HEK293 (cell line): Measurements from ENCODE around the gene WSB2.

ENCODE experiments used
- CTCF ChIA-PET: fragments of 350-600 bp; formaldehyde crosslinking; extraction: SDS; loops from one replicate; lab custom pipeline; 2021; ENCODE audit warnings: antibody characterized with exemption; lab: Yijun Ruan, JAX
- POLR2A ChIA-PET: fragments of 300-600 bp; formaldehyde crosslinking; extraction: SDS; loops from one replicate; lab custom pipeline; 2020; ENCODE audit warnings: antibody characterized with exemption, inconsistent platforms; lab: Yijun Ruan, JAX
- H3K27ac ChIP-seq: fragments of 200-500 bp; sonication (Bioruptor generic); 2 replicates; pipeline ENCODE4 v1.5.1; 2014; ENCODE audit warnings: low read depth, low read length, control low read depth, inconsistent platforms; ENCODE audit errors: extremely low read depth
- H3K36me3 ChIP-seq, 2 experiments: fragments of 200-500 bp in 1 of 2; sonication (Bioruptor generic) in 1 of 2; 1 replicate in 1 of 2; 2 replicates in 1 of 2; pipeline ENCODE4 v1.5.1; 2014 to 2017; ENCODE audit warnings: inconsistent platforms in 2 of 2, low read length in 2 of 2; ENCODE audit not compliant: control insufficient read depth in 2 of 2, insufficient read depth in 1 of 2
- H3K4me1 ChIP-seq: fragments of 200-500 bp; sonication (Bioruptor generic); 2 replicates; pipeline ENCODE4 v1.5.1; 2014; ENCODE audit warnings: mild to moderate bottlenecking, low read length, inconsistent platforms; ENCODE audit not compliant: control insufficient read depth, insufficient read depth
- H3K4me3 ChIP-seq: 2 replicates; pipeline ENCODE4 v1.5.1; 2011; ENCODE audit warnings: low read depth, mild to moderate bottlenecking, control low read depth, low read length, moderate library complexity
- H3K9me3 ChIP-seq: fragments of 200-500 bp; sonication (Bioruptor generic); 2 replicates; pipeline ENCODE4 v1.5.1; 2014; ENCODE audit warnings: low read depth, low read length, inconsistent platforms; ENCODE audit not compliant: control insufficient read depth, insufficient read depth
- AEBP2 ChIP-seq: fragments of 450-650 bp; formaldehyde crosslinking; IDR thresholded peaks from 2 replicates; pipeline ENCODE4 v1.5.1; 2016; ENCODE audit warnings: missing biosample characterization, missing genetic modification characterization, borderline replicate concordance
- HOXC10 ChIP-seq: sonication (generic); formaldehyde crosslinking; IDR thresholded peaks from 2 replicates; pipeline ENCODE4 v1.8.1; 2023; ENCODE audit warnings: mild to moderate bottlenecking, missing genetic modification reagents
- KLF8 ChIP-seq: fragments of 450-650 bp; formaldehyde crosslinking; IDR thresholded peaks from 2 replicates; pipeline ENCODE4 v1.5.1; 2016; ENCODE audit warnings: missing biosample characterization, missing genetic modification characterization
- KLF9 ChIP-seq: fragments of 450-650 bp; formaldehyde crosslinking; IDR thresholded peaks from 2 replicates; pipeline ENCODE4 v1.5.1; 2016; ENCODE audit warnings: missing biosample characterization, missing genetic modification characterization, low read depth
- PBX3 ChIP-seq: sonication (generic); formaldehyde crosslinking; IDR thresholded peaks from 2 replicates; pipeline ENCODE4 v1.8.1; 2022; ENCODE audit warnings: mild to moderate bottlenecking, moderate library complexity, missing genetic modification reagents
- PRDM1 ChIP-seq: fragments of 450-650 bp; formaldehyde crosslinking; IDR thresholded peaks from 2 replicates; pipeline ENCODE4; 2016; ENCODE audit warnings: missing biosample characterization, missing genetic modification characterization
- PRDM10 ChIP-seq: fragments of 450-650 bp; formaldehyde crosslinking; IDR thresholded peaks from 2 replicates; pipeline ENCODE4 v1.5.1; 2016; ENCODE audit warnings: missing biosample characterization, missing genetic modification characterization
- PRDM4 ChIP-seq: fragments of 450-650 bp; formaldehyde crosslinking; IDR thresholded peaks from 2 replicates; pipeline ENCODE4 v1.5.1; 2017; ENCODE audit warnings: missing biosample characterization, missing genetic modification characterization
- REPIN1 ChIP-seq: fragments of 450-650 bp; formaldehyde crosslinking; IDR thresholded peaks from 2 replicates; pipeline ENCODE4 v1.5.1; 2017; ENCODE audit warnings: missing biosample characterization, missing genetic modification characterization, low read depth
- ZBTB1 ChIP-seq: fragments of 450-650 bp; formaldehyde crosslinking; IDR thresholded peaks from 2 replicates; pipeline ENCODE4 v1.5.1; 2016; ENCODE audit warnings: missing biosample characterization, missing genetic modification characterization
- ZBTB7A ChIP-seq: fragments of 450-650 bp; formaldehyde crosslinking; IDR thresholded peaks from 2 replicates; pipeline ENCODE4 v1.5.1; 2016; ENCODE audit warnings: low read depth, missing biosample characterization, missing genetic modification characterization
- ZBTB8A ChIP-seq: fragments of 450-650 bp; formaldehyde crosslinking; IDR thresholded peaks from 2 replicates; pipeline ENCODE4 v1.5.1; 2016; ENCODE audit warnings: missing biosample characterization, missing genetic modification characterization
- ZFP41 ChIP-seq: fragments of 450-650 bp; formaldehyde crosslinking; IDR thresholded peaks from 2 replicates; pipeline ENCODE4 v1.5.1; 2016; ENCODE audit warnings: missing biosample characterization, missing genetic modification characterization, borderline replicate concordance
- ZNF10 ChIP-seq: fragments of 450-650 bp; formaldehyde crosslinking; IDR thresholded peaks from 2 replicates; pipeline ENCODE4 v1.5.1; 2017; ENCODE audit warnings: missing biosample characterization, missing genetic modification characterization
- ZNF16 ChIP-seq: fragments of 450-650 bp; formaldehyde crosslinking; IDR thresholded peaks from 2 replicates; pipeline ENCODE4 v1.5.1; 2016; ENCODE audit warnings: low read depth, missing biosample characterization, missing genetic modification characterization
- ZNF174 ChIP-seq: fragments of 450-650 bp; formaldehyde crosslinking; IDR thresholded peaks from 2 replicates; pipeline ENCODE4 v1.5.0; 2017; ENCODE audit warnings: missing biosample characterization, mild to moderate bottlenecking, missing genetic modification characterization
- ZNF239 ChIP-seq: fragments of 450-650 bp; formaldehyde crosslinking; IDR thresholded peaks from 2 replicates; pipeline ENCODE4 v1.5.1; 2016; ENCODE audit warnings: missing biosample characterization, missing genetic modification characterization
- ZNF302 ChIP-seq: fragments of 450-650 bp; formaldehyde crosslinking; IDR thresholded peaks from 2 replicates; pipeline ENCODE4 v1.5.1; 2016; ENCODE audit warnings: missing biosample characterization, missing genetic modification characterization, low read depth
- ZNF324 ChIP-seq: fragments of 450-650 bp; formaldehyde crosslinking; IDR thresholded peaks from 2 replicates; pipeline ENCODE4 v1.5.1; 2016; ENCODE audit warnings: missing biosample characterization, missing genetic modification characterization
- ZNF341 ChIP-seq: fragments of 450-650 bp; formaldehyde crosslinking; IDR thresholded peaks from 2 replicates; pipeline ENCODE4; 2016; ENCODE audit warnings: low read depth, missing biosample characterization, missing genetic modification characterization
- ZNF416 ChIP-seq: fragments of 450-650 bp; formaldehyde crosslinking; IDR thresholded peaks from 2 replicates; pipeline ENCODE4 v1.5.1; 2016; ENCODE audit warnings: missing biosample characterization, missing genetic modification characterization
- ZNF433 ChIP-seq: fragments of 450-650 bp; formaldehyde crosslinking; IDR thresholded peaks from 2 replicates; pipeline ENCODE4 v1.5.1; 2016; ENCODE audit warnings: missing biosample characterization, missing genetic modification characterization, low read depth
- ZNF501 ChIP-seq: fragments of 450-650 bp; formaldehyde crosslinking; IDR thresholded peaks from 2 replicates; pipeline ENCODE4 v1.5.1; 2016; ENCODE audit warnings: missing biosample characterization, missing genetic modification characterization
- ZNF544 ChIP-seq: fragments of 450-650 bp; formaldehyde crosslinking; IDR thresholded peaks from 2 replicates; pipeline ENCODE4 v1.5.0; 2017; ENCODE audit warnings: missing biosample characterization, missing genetic modification characterization
- ZNF548 ChIP-seq: fragments of 450-650 bp; formaldehyde crosslinking; IDR thresholded peaks from 2 replicates; pipeline ENCODE4 v1.5.1; 2016; ENCODE audit warnings: missing biosample characterization, missing genetic modification characterization
- ZNF677 ChIP-seq: fragments of 450-650 bp; IDR thresholded peaks from 2 replicates; pipeline ENCODE4 v1.5.0; 2018; ENCODE audit warnings: missing biosample characterization, mild to moderate bottlenecking, missing genetic modification characterization, moderate library complexity
- ZSCAN4 ChIP-seq: fragments of 450-650 bp; formaldehyde crosslinking; IDR thresholded peaks from 2 replicates; pipeline ENCODE4 v1.5.1; 2017; ENCODE audit warnings: missing biosample characterization, missing genetic modification characterization

Gene WSB2

GRCh38 chr12:118016424-118017264 is 44.3 kb downstream of the WSB2 start, which contains the start of gene RFC5 (continued):
- TF ChIP-seq KLF8 (tag by site-specific recombination) (peak; percentile 81; the same call in 1 of the 2 replicates), ZNF174 (tag by site-specific recombination) (no peak), ZBTB8A (tag by site-specific recombination) (peak; percentile 47; the same call in 1 of the 2 replicates), ZNF501 (tag by site-specific recombination) (peak; percentile 92), PRDM10 (tag by site-specific recombination) (no peak), ZBTB1 (tag by site-specific recombination) (no peak), ZNF416 (tag by site-specific recombination) (no peak; the same call in 1 of the 2 replicates), ZNF548 (tag by site-specific recombination) (no peak), REPIN1 (tag by site-specific recombination) (no peak), ZSCAN4 (tag by site-specific recombination) (no peak), PBX3 (peak; percentile 71), ZFP41 (tag by site-specific recombination) (no peak), ZBTB7A (peak; percentile 84)

GRCh38 chr12:118015944-118016343 is 45.0 kb downstream of the WSB2 start:
- ChIA-PET POLR2A (interaction anchor here (0.7 to 1.6 kb wide), 6 partner anchors 12 to 141 kb away, joined by 3 to 4 read pairs (median 3); partner anchors contain the start of gene KSR2), CTCF (interaction anchor here (0.7 to 1.3 kb wide), 3 partner anchors 66 to 547 kb away, joined by 3 read pairs; no protein-coding TSS in a partner anchor)
- TF ChIP-seq AEBP2: no peak
- TF ChIP-seq ZNF302: no peak
- no peak for TF ChIP-seq ZNF174 (tag by site-specific recombination)
- no peak for TF ChIP-seq ZNF324 (tag by site-specific recombination)
- TF ChIP-seq PRDM1 (tag by site-specific recombination): no peak
- TF ChIP-seq ZNF239: no peak
- TF ChIP-seq ZNF433 (tag by site-specific recombination): no peak
- TF ChIP-seq ZNF10: no peak
- no peak for TF ChIP-seq ZNF16 (tag by site-specific recombination)
- TF ChIP-seq ZNF341 (tag by site-specific recombination): no peak
- TF ChIP-seq PRDM4: no peak
- no peak for TF ChIP-seq HOXC10 (CRISPR knock-in tag)
- no peak for TF ChIP-seq ZNF544 (tag by site-specific recombination)
- TF ChIP-seq KLF9 (tag by site-specific recombination): no peak
- TF ChIP-seq ZNF677 (tag by site-specific recombination): no peak
- Histone ChIP-seq H3K27ac (no peak overlapping the region), H3K4me1 (peaks cover 4% of the 10 kb centered on the region; the same call in 1 of the 2 replicates), H3K9me3 (no peaks in the 10 kb centered on the region), H3K4me3 (no peak overlapping the region), H3K36me3 (peaks cover 26 to 34% of the 10 kb centered on the region in 2 experiments)
